Sigmoid colon (tissue), 4 donors: ENCODE results near the gene GAPVD1.

Experiments used
- EP300 ChIP-seq, 4 donors: sonication (generic); formaldehyde crosslinking; IDR thresholded peaks; one replicate each; pipeline ENCODE4 v1.6.1; 2017; ENCODE audit warnings: antibody characterized with exemption in 4 of 4
- POLR2A ChIP-seq, 2 donors: fragments of 450-650 bp; IDR thresholded peaks; one replicate each; pipeline ENCODE4 v1.6.1; 2016; ENCODE audit warnings: antibody characterized with exemption in 2 of 2, mild to moderate bottlenecking in 2 of 2, moderate library complexity in 2 of 2
- POLR2AphosphoS5 ChIP-seq, 4 donors: sonication (generic); formaldehyde crosslinking; IDR thresholded peaks; one replicate each; pipeline ENCODE4 v1.6.1; 2017; ENCODE audit warnings: antibody characterized with exemption in 4 of 4
- TF ChIP-seq, protein P1 (sequence below), 4 experiments: fragments of 450-650 bp in 3 of 4; fragments of 200-600 bp in 1 of 4; IDR thresholded peaks; one replicate each; pipeline ENCODE4 v1.5.1; 2016 to 2019; ENCODE audit warnings: antibody characterized with exemption in 4 of 4, mild to moderate bottlenecking in 3 of 4, moderate library complexity in 2 of 4

DNA sequence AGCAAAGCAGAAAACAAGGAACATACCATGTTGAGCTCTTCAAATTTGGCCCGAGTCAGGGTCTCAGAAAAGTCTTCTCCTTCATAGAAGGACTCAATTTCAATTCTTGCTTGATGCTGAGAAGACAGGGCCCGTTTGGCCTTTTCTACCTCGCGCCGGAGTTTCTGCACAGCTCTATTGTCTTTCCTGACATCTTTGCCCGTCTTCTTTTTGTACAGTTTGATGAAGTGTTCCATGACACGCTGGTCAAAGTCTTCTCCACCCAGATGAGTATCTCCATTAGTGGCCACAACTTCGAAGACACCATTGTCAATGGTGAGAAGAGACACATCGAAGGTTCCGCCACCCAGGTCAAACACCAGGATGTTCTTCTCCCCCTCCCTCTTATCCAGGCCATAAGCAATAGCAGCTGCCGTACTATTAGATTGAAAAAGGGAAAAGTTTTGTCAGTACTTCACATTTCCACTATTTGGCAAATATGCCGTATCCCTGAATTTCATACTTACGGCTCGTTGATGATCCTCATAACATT is 22.6 kb upstream of the GAPVD1 start:
- TF ChIP-seq EP300 (IDR thresholded peaks at IDR 0.05) = no peak
- no peak for TF ChIP-seq POLR2A (IDR thresholded peaks at IDR 0.05)
- TF ChIP-seq, protein P1, sequence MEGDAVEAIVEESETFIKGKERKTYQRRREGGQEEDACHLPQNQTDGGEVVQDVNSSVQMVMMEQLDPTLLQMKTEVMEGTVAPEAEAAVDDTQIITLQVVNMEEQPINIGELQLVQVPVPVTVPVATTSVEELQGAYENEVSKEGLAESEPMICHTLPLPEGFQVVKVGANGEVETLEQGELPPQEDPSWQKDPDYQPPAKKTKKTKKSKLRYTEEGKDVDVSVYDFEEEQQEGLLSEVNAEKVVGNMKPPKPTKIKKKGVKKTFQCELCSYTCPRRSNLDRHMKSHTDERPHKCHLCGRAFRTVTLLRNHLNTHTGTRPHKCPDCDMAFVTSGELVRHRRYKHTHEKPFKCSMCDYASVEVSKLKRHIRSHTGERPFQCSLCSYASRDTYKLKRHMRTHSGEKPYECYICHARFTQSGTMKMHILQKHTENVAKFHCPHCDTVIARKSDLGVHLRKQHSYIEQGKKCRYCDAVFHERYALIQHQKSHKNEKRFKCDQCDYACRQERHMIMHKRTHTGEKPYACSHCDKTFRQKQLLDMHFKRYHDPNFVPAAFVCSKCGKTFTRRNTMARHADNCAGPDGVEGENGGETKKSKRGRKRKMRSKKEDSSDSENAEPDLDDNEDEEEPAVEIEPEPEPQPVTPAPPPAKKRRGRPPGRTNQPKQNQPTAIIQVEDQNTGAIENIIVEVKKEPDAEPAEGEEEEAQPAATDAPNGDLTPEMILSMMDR (IDR thresholded peaks at IDR 0.05) = no peak
- no peak for TF ChIP-seq POLR2AphosphoS5 (IDR thresholded peaks at IDR 0.05)
